Parathyroid adenoma (tissue), 2 donors: ENCODE results near the gene TECPR1.

ENCODE experiments used
- H2AFZ ChIP-seq: fragments of 300-600 bp; sonication (generic); one replicate; pipeline ENCODE4 v1.7.0; 2017; ENCODE audit warnings: antibody characterized with exemption, mild to moderate bottlenecking
- H3K27ac ChIP-seq: fragments of 300-600 bp; sonication (generic); one replicate; pipeline ENCODE4 v1.7.0; 2017
- H3K27me3 ChIP-seq: fragments of 300-600 bp; sonication (generic); one replicate; pipeline ENCODE4 v1.7.0; 2017; ENCODE audit warnings: low read length; ENCODE audit not compliant: control insufficient read depth, insufficient read depth
- H3K36me3 ChIP-seq: fragments of 300-600 bp; sonication (generic); one replicate; pipeline ENCODE4 v1.7.0; 2017; ENCODE audit warnings: low read length; ENCODE audit not compliant: control insufficient read depth, insufficient read depth
- H3K4me1 ChIP-seq: fragments of 300-600 bp; sonication (generic); one replicate; pipeline ENCODE4 v1.7.0; 2017; ENCODE audit warnings: control low read depth
- H3K4me2 ChIP-seq: fragments of 300-600 bp; sonication (generic); one replicate; pipeline ENCODE4 v1.7.0; 2017; ENCODE audit warnings: low read length
- H3K4me3 ChIP-seq: fragments of 300-600 bp; sonication (generic); one replicate; pipeline ENCODE4 v1.7.0; 2017; ENCODE audit warnings: low read depth, low read length
- H3K79me2 ChIP-seq: fragments of 300-600 bp; sonication (generic); one replicate; pipeline ENCODE4 v1.7.0; 2017; ENCODE audit warnings: control low read depth
- H3K9ac ChIP-seq: fragments of 300-600 bp; sonication (generic); one replicate; pipeline ENCODE4 v1.7.0; 2017; ENCODE audit warnings: mild to moderate bottlenecking
- H3K9me3 ChIP-seq: fragments of 300-600 bp; sonication (generic); one replicate; pipeline ENCODE4 v1.7.0; 2017; ENCODE audit warnings: low read length; ENCODE audit not compliant: control insufficient read depth
- TF ChIP-seq, protein P1 (sequence below): fragments of 300-600 bp; sonication (generic); IDR thresholded peaks from one replicate; pipeline ENCODE4 v1.7.0; 2017; ENCODE audit warnings: antibody characterized with exemption, mild to moderate bottlenecking
- donor health status: primary hyperparathyroidism.

TECPR1 gene

GRCh38 chr7:98256431-98256830 lies 4.4 kb upstream of the TECPR1 start:
- Histone ChIP-seq H3K27ac (no peak overlapping the region), H3K36me3 (no peaks in the 10 kb centered on the region), H3K4me3 (no peak overlapping the region), H3K9me3 (no peaks in the 10 kb centered on the region), H3K4me2 (no peak overlapping the region), H3K27me3 (no peaks in the 10 kb centered on the region), H3K79me2 (peaks cover 17% of the 10 kb centered on the region), H3K9ac (no peak overlapping the region), H2AFZ (no peak overlapping the region), H3K4me1 (peaks cover 9% of the 10 kb centered on the region)
- TF ChIP-seq, protein P1, sequence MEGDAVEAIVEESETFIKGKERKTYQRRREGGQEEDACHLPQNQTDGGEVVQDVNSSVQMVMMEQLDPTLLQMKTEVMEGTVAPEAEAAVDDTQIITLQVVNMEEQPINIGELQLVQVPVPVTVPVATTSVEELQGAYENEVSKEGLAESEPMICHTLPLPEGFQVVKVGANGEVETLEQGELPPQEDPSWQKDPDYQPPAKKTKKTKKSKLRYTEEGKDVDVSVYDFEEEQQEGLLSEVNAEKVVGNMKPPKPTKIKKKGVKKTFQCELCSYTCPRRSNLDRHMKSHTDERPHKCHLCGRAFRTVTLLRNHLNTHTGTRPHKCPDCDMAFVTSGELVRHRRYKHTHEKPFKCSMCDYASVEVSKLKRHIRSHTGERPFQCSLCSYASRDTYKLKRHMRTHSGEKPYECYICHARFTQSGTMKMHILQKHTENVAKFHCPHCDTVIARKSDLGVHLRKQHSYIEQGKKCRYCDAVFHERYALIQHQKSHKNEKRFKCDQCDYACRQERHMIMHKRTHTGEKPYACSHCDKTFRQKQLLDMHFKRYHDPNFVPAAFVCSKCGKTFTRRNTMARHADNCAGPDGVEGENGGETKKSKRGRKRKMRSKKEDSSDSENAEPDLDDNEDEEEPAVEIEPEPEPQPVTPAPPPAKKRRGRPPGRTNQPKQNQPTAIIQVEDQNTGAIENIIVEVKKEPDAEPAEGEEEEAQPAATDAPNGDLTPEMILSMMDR: no peak

DNA sequence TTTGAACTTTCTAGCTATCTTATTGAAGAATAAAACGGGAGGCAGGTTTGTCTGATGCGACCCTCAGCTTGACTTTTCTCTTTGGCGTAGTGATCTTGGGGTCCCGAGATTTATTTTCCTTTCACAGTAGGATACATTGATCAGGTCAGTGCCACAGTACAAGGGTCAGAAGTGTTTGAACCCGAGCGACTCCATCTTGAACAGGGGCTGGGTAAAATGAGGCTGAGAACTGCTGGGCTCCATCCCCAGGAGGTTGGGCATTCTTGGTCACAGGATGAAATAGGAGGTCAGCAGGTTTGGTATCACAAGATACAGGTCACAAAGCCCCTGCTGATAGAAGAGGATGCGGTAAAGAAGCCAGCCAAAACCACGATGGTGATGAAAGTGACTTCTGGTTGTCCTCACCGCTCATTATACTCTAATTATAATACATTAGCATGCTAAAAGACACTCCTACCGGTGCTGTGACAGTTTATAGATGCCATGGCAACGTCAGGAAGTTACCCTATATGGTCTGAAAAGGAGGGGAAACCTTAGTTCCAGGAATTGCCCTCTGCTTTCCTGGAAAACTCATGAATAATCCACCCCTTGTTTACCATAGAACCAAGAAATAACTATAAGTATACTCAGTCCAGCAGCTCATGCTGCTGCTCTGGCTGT lies 3.0 kb upstream of the TECPR1 start:
- Histone ChIP-seq H3K27ac (no peak overlapping the region), H3K4me1 (peaks cover 16% of the 10 kb centered on the region), H3K9ac (no peak overlapping the region), H3K4me3 (no peak overlapping the region), H3K36me3 (no peaks in the 10 kb centered on the region), H3K79me2 (peaks cover 17% of the 10 kb centered on the region), H3K9me3 (no peaks in the 10 kb centered on the region), H2AFZ (no peak overlapping the region), H3K4me2 (no peak overlapping the region), H3K27me3 (no peaks in the 10 kb centered on the region)
- TF ChIP-seq, protein P1: no peak

GRCh38 chr7:98254516-98254915 lies 2.5 kb upstream of the TECPR1 start:
- Histone ChIP-seq H3K27me3 (no peaks in the 10 kb centered on the region), H3K79me2 (peaks cover 17% of the 10 kb centered on the region), H3K27ac (no peak overlapping the region), H3K9me3 (no peaks in the 10 kb centered on the region), H2AFZ (no peak overlapping the region), H3K9ac (no peak overlapping the region), H3K36me3 (no peaks in the 10 kb centered on the region), H3K4me1 (peaks cover 16% of the 10 kb centered on the region), H3K4me2 (no peak overlapping the region), H3K4me3 (no peak overlapping the region)
- TF ChIP-seq, protein P1: no peak

- Histone ChIP-seq H3K4me1 (peaks cover 16% of the 10 kb centered on the region), H3K9me3 (no peaks in the 10 kb centered on the region), H3K4me3 (peak overlapping the region; percentile 84), H2AFZ (peak overlapping the region; percentile 99), H3K4me2 (peak overlapping the region; percentile 91), H3K27ac (peak overlapping the region; percentile 81), H3K27me3 (no peaks in the 10 kb centered on the region), H3K79me2 (peaks cover 23% of the 10 kb centered on the region), H3K36me3 (no peaks in the 10 kb centered on the region), H3K9ac (peak overlapping the region; percentile 83)
- TF ChIP-seq, protein P1: no peak
Observed at GRCh38 chr7:98252425-98253054, 508 bp upstream of the TECPR1 start.

- Histone ChIP-seq H3K4me3 (peak overlapping the region; percentile 84), H2AFZ (peak overlapping the region; percentile 99), H3K9ac (no peak overlapping the region), H3K27me3 (no peaks in the 10 kb centered on the region), H3K79me2 (peaks cover 31% of the 10 kb centered on the region), H3K9me3 (no peaks in the 10 kb centered on the region), H3K4me1 (peaks cover 16% of the 10 kb centered on the region), H3K27ac (peak overlapping the region; percentile 81), H3K36me3 (no peaks in the 10 kb centered on the region), H3K4me2 (peak overlapping the region; percentile 91)
- TF ChIP-seq, protein P1: no peak
Observed at GRCh38 chr7:98251231-98251600, 816 bp downstream of the TECPR1 start.
